ENCODE measurements around the gene SUGCT. TPM values are rescaled to one million over a fixed set of nuclear protein-coding genes. Genes with fewer than 3 reads are reported as not detected.

The SUGCT gene
- total and polyA plus RNA-seq, 9 of the 15 experiments (the other 6 are each of a cell fraction or from before 2014, with no cell fraction given) = 0.58 to 2.5 (median 1.4) TPM

DNA sequence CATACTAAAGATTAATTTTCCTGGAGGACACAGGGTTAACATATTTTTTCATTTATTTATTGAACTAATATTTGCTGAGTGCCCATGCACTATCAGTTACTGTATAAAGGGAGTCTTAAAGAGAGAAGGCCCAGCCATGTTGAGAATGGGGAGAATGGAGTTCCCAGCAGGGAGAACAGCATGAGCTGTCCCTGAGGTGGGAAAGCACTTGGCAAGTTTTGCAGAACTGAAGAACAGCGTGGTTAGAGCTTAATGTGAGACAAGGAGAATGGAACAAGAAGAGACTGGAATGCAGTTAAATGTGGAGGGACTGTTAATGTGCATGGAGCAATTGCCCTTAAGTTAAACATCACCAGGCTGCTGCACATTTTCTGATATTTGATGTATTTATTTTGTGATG lies 435.4 kb downstream of the SUGCT start:
- FAIRE-seq = no peak
- POLR2A ChIA-PET = no interaction called here

GRCh38 chr7:40571796-40572195 lies 437.0 kb downstream of the SUGCT start:
- FAIRE-seq (no peak), ATAC-seq (no peak), DNase-seq (ENCODE audit: extremely low read depth in 1 of 4, low spot score in 3 of 4) (no peak)
- Histone ChIP-seq H3K79me2 (ENCODE audit: control insufficient read depth, insufficient read depth, low read length) (no peaks in the 10 kb centered on the region), H3K4me1 (replicated peaks in 1 of 2; ENCODE audit: control insufficient read depth in 2 of 2, insufficient read depth in 2 of 2, low read length in 2 of 2) (no peaks in the 10 kb centered on the region), H3K4me2 (ENCODE audit: insufficient read depth, low read length) (no peak overlapping the region), H3K27me3 (ENCODE audit: control insufficient read depth in 2 of 2, insufficient read depth in 2 of 2, low read length in 2 of 2) (no peaks in the 10 kb centered on the region), H4K20me1 (replicated peaks; ENCODE audit: control insufficient read depth, insufficient read depth, low read length) (no peaks in the 10 kb centered on the region), H2AFZ (ENCODE audit: low read depth, low read length) (no peak overlapping the region), H3K27ac (ENCODE audit: extremely low read depth, low read depth, low read length) (no peak overlapping the region), H3K9me1 (ENCODE audit: control insufficient read depth, insufficient read depth, low read length) (no peaks in the 10 kb centered on the region), H3K36me3 (ENCODE audit: control insufficient read depth, insufficient read depth, low read length) (no peaks in the 10 kb centered on the region), H3K9me3 (replicated peaks; ENCODE audit: control insufficient read depth, insufficient read depth, low read depth, low read length) (no peaks in the 10 kb centered on the region), H3K4me3 (no peak overlapping the region), H3K9ac (ENCODE audit: insufficient read depth in 1 of 2, low read depth in 2 of 2, low read length in 2 of 2) (no peak overlapping the region)
- intact Hi-C loops (cut with micrococcal nuclease) (no loop called here), in situ Hi-C loops (cut with MboI) (no loop called here)
- WGBS (ENCODE audit: insufficient coverage, low coverage, missing lambda C conversion rate) = 0% methylated on average over 5 of the region's 5 CpGs
- POLR2A ChIA-PET = interaction anchor here (0.5 kb wide), 1 partner anchor 183 kb away, joined by 4 read pairs; no protein-coding TSS in a partner anchor
- TF ChIP-seq, protein P1, sequence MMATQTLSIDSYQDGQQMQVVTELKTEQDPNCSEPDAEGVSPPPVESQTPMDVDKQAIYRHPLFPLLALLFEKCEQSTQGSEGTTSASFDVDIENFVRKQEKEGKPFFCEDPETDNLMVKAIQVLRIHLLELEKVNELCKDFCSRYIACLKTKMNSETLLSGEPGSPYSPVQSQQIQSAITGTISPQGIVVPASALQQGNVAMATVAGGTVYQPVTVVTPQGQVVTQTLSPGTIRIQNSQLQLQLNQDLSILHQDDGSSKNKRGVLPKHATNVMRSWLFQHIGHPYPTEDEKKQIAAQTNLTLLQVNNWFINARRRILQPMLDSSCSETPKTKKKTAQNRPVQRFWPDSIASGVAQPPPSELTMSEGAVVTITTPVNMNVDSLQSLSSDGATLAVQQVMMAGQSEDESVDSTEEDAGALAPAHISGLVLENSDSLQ (IDR thresholded peaks at IDR 0.05) = no peak
- TF ChIP-seq, protein P2, sequence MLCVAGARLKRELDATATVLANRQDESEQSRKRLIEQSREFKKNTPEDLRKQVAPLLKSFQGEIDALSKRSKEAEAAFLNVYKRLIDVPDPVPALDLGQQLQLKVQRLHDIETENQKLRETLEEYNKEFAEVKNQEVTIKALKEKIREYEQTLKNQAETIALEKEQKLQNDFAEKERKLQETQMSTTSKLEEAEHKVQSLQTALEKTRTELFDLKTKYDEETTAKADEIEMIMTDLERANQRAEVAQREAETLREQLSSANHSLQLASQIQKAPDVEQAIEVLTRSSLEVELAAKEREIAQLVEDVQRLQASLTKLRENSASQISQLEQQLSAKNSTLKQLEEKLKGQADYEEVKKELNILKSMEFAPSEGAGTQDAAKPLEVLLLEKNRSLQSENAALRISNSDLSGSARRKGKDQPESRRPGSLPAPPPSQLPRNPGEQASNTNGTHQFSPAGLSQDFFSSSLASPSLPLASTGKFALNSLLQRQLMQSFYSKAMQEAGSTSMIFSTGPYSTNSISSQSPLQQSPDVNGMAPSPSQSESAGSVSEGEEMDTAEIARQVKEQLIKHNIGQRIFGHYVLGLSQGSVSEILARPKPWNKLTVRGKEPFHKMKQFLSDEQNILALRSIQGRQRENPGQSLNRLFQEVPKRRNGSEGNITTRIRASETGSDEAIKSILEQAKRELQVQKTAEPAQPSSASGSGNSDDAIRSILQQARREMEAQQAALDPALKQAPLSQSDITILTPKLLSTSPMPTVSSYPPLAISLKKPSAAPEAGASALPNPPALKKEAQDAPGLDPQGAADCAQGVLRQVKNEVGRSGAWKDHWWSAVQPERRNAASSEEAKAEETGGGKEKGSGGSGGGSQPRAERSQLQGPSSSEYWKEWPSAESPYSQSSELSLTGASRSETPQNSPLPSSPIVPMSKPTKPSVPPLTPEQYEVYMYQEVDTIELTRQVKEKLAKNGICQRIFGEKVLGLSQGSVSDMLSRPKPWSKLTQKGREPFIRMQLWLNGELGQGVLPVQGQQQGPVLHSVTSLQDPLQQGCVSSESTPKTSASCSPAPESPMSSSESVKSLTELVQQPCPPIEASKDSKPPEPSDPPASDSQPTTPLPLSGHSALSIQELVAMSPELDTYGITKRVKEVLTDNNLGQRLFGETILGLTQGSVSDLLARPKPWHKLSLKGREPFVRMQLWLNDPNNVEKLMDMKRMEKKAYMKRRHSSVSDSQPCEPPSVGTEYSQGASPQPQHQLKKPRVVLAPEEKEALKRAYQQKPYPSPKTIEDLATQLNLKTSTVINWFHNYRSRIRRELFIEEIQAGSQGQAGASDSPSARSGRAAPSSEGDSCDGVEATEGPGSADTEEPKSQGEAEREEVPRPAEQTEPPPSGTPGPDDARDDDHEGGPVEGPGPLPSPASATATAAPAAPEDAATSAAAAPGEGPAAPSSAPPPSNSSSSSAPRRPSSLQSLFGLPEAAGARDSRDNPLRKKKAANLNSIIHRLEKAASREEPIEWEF (CRISPR knock-in tag; IDR thresholded peaks at IDR 0.05) = no peak
- BruUV-seq (replicated peaks) = no TSS peak
- CTCF ChIA-PET (ENCODE audit: low intra/inter-chr PET ratio) = no interaction called here

More for the DNA sequence above, 435.4 kb downstream of the SUGCT start:
- DNase-seq (ENCODE audit: extremely low read depth in 1 of 4, low spot score in 3 of 4) = no peak
- BruUV-seq (replicated peaks) = no TSS peak
- Histone ChIP-seq H3K36me3 (ENCODE audit: control insufficient read depth, insufficient read depth, low read length) (no peaks in the 10 kb centered on the region), H3K27ac (ENCODE audit: extremely low read depth, low read depth, low read length) (no peak overlapping the region), H2AFZ (ENCODE audit: low read depth, low read length) (no peak overlapping the region), H4K20me1 (replicated peaks; ENCODE audit: control insufficient read depth, insufficient read depth, low read length) (no peaks in the 10 kb centered on the region), H3K4me3 (no peak overlapping the region), H3K79me2 (ENCODE audit: control insufficient read depth, insufficient read depth, low read length) (no peaks in the 10 kb centered on the region), H3K4me2 (ENCODE audit: insufficient read depth, low read length) (no peak overlapping the region), H3K27me3 (ENCODE audit: control insufficient read depth in 2 of 2, insufficient read depth in 2 of 2, low read length in 2 of 2) (no peaks in the 10 kb centered on the region), H3K9ac (ENCODE audit: insufficient read depth in 1 of 2, low read depth in 2 of 2, low read length in 2 of 2) (no peak overlapping the region), H3K9me3 (replicated peaks; ENCODE audit: control insufficient read depth, insufficient read depth, low read depth, low read length) (no peaks in the 10 kb centered on the region), H3K9me1 (ENCODE audit: control insufficient read depth, insufficient read depth, low read length) (no peaks in the 10 kb centered on the region), H3K4me1 (replicated peaks in 1 of 2; ENCODE audit: control insufficient read depth in 2 of 2, insufficient read depth in 2 of 2, low read length in 2 of 2) (no peaks in the 10 kb centered on the region)
- in situ Hi-C loops (cut with MboI) (no loop called here), intact Hi-C loops (cut with micrococcal nuclease) (no loop called here)
- CTCF ChIA-PET (ENCODE audit: low intra/inter-chr PET ratio) = no interaction called here
- ATAC-seq = no peak
- WGBS (ENCODE audit: insufficient coverage, low coverage, missing lambda C conversion rate) = 0% methylated on average over 1 of the region's 1 CpG
- TF ChIP-seq ZNF436 (CRISPR knock-in tag; IDR thresholded peaks at IDR 0.05) (no peak), EGR1 (conservative IDR thresholded peaks at IDR 0.05) (no peak), CHCHD3 (CRISPR knock-in tag; IDR thresholded peaks at IDR 0.05) (no peak)

All from K562 (cell line).